PFSK-1 (cell line): ENCODE results near the gene TICRR.

ENCODE experiments used
- POLR2AphosphoS5 ChIP-seq: IDR thresholded peaks from 2 replicates; pipeline ENCODE4 v1.6.1; 2012; ENCODE audit warnings: low read depth, mild to moderate bottlenecking, control low read depth, low read length, moderate library complexity
- SIN3A ChIP-seq: IDR thresholded peaks from 2 replicates; pipeline ENCODE4 v1.6.1; 2012; ENCODE audit warnings: mild to moderate bottlenecking, low read length, moderate library complexity, borderline replicate concordance; ENCODE audit not compliant: insufficient read depth
- TAF1 ChIP-seq: IDR thresholded peaks from 2 replicates; pipeline ENCODE4 v1.6.1; 2012; ENCODE audit warnings: low read length, control low read depth, borderline replicate concordance; ENCODE audit not compliant: insufficient read depth
- TF ChIP-seq, protein P1 (sequence below), 2 experiments: IDR thresholded peaks; 2 replicates each; pipeline versions ENCODE4 v1.6.1 to v1.8.0; 2011 to 2012; ENCODE audit warnings: low read depth in 2 of 2, low read length in 2 of 2, control low read depth in 1 of 2, inconsistent platforms in 1 of 2, mild to moderate bottlenecking in 1 of 2, moderate library complexity in 1 of 2; ENCODE audit not compliant: insufficient read depth in 1 of 2

DNA sequence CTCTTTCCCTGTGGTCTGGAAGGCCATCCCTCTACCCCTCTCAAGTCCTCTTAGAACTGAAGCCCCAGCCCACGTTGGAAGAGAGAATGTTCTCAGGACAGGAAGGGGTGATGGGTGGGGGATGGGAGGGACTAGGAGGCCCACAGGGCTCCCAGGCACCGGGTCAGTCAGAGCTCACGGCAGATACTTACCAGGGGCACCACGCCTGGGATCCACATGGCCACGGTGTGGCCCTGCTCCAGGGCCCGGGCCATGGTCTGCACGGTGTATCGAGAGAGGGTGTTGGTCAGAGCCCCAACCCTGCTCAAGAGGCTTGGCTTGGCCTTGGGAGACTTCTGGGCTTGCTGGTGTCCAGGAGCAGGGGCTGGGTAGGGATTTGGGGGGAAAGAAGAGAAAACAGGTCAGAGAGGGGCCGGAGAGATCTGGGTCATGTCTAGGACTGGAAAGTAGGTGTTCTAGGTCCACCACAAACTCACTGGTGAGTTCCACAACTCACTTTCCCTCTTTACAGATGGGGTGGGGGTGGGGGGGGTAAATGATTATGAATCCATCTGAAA is 94.1 kb downstream of the TICRR start:
- TF ChIP-seq POLR2AphosphoS5 (no peak), SIN3A (no peak), TAF1 (no peak)
- TF ChIP-seq, protein P1, sequence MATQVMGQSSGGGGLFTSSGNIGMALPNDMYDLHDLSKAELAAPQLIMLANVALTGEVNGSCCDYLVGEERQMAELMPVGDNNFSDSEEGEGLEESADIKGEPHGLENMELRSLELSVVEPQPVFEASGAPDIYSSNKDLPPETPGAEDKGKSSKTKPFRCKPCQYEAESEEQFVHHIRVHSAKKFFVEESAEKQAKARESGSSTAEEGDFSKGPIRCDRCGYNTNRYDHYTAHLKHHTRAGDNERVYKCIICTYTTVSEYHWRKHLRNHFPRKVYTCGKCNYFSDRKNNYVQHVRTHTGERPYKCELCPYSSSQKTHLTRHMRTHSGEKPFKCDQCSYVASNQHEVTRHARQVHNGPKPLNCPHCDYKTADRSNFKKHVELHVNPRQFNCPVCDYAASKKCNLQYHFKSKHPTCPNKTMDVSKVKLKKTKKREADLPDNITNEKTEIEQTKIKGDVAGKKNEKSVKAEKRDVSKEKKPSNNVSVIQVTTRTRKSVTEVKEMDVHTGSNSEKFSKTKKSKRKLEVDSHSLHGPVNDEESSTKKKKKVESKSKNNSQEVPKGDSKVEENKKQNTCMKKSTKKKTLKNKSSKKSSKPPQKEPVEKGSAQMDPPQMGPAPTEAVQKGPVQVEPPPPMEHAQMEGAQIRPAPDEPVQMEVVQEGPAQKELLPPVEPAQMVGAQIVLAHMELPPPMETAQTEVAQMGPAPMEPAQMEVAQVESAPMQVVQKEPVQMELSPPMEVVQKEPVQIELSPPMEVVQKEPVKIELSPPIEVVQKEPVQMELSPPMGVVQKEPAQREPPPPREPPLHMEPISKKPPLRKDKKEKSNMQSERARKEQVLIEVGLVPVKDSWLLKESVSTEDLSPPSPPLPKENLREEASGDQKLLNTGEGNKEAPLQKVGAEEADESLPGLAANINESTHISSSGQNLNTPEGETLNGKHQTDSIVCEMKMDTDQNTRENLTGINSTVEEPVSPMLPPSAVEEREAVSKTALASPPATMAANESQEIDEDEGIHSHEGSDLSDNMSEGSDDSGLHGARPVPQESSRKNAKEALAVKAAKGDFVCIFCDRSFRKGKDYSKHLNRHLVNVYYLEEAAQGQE (IDR thresholded peaks at IDR 0.05; ENCODE audit: insufficient read depth in 1 of 2, low read depth in 2 of 2, low read length in 2 of 2): no peak
